HG02642 (cell line): Measurements from ENCODE around the gene MAST4.

ENCODE experiments used
- ATAC-seq: cut with Tn5 transposase; IDR thresholded peaks from one replicate; pipeline ENCODE4 v1.9.1; 2021; ENCODE audit warnings: mild to moderate bottlenecking; ENCODE audit not compliant: unreplicated experiment, poor library complexity

MAST4 gene

DNA sequence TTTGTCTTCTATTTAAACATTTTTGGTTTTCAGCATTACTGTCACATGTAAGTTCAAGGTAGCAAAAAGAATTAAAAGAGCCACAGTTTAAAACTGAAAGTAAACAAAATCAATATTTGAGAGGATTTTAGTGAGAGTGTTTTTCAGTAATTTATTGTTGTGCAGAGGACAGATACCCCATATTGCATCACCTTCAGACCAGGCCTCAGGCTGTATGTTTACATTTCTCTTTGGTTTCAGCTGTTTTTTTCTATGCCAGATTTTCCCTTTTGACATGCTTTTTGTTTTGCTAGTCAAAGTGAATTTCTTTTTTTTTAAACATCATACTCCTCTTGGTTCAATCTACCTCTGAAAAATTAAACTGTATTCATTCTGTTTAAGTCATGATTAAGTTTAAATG is 47.2 kb downstream of the MAST4 start:
- ATAC-seq: no peak

DNA sequence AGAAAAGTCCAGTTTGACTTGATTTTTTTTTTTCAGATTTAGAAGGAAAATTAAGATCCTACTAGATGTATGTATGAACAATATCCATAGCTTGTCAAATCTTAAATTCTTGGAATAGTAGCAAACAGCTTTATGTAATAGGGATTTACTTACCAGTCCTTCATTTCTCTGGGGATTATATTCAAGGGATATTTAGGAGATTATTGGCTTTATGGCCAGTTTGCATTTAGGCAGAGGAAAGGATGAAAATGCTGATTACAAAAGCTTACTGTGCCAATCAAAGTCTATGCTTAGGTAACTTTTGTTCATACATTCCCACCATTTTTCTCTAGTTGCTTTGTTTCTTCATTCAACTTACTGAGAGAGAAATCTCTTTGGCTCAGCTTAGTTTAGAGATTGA is 47.9 kb downstream of the MAST4 start:
- ATAC-seq: no peak

DNA sequence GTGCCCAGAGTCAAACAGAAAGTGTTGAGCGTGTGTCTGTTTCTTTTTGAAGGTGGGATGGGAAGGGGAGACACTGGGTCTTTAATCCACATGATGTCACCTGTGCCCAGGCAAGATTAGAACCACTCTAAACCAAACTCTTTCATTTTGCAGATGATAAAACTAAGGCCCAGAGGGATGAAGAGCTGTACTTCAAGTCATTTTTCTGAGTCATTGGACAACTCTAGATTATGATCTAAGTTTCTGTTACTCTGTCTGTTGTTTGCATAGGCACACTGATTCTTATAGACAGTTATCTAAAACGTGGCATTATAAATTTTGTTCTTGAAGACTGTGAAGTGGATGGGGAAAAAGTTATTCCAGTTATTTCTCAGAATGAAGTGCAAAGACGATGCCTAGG is 48.8 kb downstream of the MAST4 start:
- no peak for ATAC-seq

DNA sequence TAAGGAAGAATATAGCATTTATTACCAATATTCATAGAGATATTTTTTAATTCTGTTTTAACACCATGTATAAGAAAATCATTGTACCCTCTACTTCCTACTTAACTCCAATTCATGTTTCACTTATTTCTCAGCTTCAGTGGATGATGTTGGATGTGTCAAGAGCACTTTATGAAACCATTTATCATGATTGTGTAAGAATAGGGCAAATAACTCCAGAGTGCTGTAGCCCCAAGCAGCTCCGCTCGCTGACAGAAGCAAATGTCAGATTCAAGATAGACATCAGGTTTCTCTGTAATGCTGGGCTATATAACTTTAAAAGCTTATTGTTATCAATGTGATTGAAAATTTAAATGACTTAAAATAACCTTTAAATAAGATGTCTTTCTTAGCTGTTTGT is 50.4 kb downstream of the MAST4 start:
- ATAC-seq: no peak

DNA sequence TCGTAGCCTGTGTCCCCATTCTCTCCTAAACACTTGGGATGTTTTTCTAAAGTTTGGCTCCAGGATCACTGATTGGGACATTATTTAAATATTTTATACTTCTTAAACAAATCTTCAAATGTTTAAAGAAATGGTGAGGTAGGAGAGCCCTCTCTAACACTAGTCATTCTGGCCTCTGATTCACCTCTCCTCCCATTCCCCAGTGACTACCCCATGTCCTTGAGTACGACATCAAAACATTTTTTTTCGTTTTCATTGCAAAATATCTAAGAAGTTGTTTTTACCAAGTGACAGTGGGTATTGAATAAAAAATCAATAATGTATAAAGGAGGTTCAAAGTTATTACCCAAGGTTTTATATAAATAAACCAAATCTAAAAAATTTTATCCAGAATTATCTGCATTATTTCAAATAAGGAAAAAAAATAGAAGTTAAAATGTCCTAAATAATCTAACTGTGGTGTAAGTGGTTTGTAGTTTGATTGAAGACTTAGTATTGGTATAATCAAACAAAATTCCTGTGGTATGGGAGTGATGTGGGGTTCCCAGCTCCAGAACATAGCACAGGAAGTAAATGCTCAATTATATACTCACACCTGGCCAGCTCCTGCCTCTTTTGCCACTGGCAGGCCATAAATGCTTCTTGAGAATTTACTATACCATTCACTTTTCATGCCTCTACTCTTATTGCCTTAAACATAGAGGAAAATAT is 51.1 kb downstream of the MAST4 start:
- no peak for ATAC-seq

DNA sequence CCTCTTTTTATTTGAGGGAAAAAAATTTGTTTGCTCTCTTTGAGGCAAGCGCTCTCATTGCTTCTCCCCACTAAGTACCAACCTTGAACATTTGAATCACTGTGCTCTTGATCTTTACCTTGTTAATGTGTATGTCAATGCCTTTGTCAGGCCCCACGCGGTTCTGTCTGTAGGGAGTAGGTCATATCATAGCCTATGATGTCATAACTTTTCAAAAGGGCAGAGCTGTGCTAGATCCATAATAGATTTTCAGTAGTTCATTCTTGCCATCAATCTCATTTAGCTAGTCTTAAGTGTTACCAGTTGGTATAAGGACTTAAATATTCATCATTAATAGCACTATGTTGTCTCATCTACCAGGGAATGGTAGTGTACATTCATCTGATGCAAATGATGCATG is 56.6 kb downstream of the MAST4 start:
- no peak for ATAC-seq

DNA sequence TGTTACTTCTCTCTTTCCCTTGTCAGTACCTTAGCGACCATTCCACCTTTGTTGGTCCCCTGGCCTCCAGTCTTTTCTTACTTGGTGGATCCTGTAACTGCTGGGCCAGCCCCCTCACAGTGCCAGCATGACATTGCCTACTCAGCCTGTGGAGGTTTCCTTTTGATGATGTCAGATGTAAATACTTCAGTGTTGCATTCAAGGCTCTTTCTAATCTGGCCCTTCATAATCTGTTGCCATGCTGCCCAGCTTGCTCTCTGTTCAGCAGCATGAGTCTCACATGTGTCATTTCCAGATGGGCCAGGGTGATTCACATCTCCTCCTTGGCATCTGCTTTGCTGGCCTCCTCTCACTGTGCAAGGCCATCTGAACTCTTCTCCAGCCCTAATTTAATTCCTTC is 57.1 kb downstream of the MAST4 start:
- ATAC-seq: no peak

DNA sequence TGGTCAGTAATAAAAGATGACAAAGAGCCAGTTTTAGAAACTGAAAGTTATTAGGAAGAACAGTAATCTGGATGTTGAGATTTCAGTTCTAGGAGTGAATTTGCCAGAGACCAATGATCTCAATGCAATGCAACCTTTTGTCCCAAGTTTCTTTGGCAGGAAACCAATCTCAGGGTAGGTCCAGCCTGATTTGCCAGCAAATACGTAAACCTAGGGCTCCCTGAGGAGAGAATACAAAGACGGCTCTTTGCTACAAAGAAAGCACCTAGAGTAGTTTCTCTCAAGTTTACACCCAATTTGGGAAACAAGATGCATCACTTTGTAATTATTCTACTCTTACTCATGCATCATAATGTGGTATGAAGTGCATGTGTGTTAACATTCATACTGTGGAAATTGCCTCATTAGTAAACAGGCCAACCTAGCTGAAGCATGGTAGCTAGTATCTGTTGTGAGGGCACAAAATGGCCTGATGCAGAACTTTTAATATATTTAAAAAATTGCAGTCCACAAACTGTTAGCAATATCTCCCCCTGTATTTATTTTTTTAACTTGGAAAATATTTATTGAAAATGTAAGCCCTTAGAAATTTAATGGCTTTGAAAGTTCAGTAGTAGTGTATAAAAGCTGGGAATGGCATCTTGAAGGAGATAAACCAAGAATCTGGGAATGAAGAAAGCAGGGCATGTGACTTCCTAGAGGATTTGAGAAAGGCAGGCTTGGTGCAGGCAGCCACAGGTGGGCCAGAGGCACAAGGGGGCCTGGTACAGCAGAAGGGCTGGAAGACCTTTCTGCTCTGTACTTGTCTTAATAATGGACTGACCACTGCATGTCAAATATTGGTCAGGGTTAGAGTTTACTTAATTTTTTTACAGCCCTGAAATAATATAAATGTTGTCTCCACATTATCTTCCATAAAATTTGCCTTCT is 59.5 kb downstream of the MAST4 start:
- no peak for ATAC-seq

DNA sequence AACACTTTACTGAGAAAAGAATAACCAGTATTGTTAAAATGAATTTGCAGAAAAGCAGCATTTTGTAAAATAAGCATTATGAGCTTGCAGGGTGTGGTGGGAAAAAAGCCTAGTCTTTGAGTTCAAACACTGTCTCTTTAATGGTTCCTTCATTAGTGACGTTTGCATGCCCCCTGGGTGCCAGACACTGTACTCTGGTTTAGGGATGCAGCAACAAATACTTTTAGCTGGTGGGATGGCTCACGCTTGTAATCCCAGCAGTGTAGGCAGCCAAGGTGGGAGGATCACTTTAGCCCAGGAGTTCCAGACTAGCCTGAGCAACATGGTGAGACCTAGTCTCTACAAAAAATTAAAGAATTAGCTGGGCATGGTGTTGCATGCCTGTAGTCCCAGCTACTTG is 62.3 kb downstream of the MAST4 start:
- no peak for ATAC-seq

DNA sequence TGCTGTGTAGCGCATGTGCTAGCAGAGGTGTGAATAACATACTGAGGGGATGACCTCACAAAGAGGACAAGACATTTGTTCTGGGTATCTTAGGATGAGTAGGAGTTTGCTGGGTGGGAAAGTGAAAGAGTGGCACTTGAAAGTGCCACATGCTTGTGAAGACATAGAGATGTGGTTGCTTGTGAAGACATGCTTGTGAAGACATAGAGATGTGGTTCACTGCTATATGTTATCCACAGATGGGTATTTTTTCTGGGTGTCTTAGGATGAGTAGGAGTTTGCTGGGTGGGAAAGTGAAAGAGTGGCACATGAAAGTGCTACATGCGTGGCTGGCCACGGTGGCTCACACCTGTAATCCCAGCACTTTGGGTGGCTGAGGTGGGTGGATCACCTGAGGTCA is 63.6 kb downstream of the MAST4 start:
- ATAC-seq: no peak

DNA sequence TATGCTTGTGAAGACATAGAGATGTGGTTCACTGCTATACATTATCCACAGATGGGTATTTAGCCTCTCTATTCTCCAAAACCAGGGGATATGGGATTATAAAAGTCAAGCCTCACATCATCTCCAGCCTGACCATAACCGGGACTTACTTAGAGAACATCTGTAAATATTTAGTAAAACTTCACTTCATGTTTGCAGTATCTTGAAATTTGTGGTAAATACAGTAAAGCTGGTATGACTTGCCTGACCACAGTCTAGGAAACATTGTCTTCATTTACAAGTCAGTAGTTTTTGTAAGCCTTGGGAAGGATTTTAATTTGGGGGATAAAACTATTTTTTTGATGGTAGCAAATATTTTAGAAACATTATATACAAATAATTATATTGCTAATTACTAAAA is 64.2 kb downstream of the MAST4 start:
- ATAC-seq: no peak

DNA sequence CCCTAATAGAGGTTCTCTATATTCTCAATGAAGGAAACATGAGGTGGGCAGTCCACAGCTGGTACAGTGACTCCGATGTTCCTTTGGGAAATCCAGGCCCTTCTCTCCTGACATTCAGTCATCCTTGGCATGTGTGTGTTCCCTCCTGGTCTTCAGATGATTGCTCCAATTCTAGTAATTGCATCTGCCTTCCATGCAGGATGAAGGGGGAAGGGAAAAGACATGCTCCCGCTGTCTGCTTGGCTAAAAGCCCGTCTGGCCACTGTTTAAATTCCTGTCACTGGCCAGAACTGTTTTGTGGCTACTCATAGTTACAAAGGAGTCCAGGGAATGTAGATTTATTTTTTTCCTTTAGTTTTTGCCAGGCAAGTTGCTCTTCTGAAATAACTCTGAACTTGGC is 65.0 kb downstream of the MAST4 start:
- ATAC-seq: no peak

DNA sequence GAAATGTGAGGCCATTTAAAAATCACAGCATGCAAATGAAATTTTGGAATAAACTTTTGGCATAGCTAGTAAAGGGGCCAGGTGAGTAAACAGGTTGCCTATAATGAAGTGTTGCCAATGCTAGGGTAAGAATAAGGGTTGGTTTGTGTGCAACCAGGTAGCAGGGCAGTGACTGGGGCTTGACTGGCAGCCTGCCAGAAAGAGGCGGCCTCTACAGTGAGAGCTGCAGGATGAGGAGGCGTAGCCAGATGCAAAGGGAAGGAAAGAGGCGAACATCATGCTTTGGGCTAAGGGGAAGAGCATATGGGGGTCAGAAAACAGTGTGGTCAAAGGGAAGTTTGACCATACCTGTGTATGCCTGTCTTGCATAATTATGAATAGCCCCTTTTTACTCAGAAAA is 70.6 kb downstream of the MAST4 start:
- no peak for ATAC-seq

DNA sequence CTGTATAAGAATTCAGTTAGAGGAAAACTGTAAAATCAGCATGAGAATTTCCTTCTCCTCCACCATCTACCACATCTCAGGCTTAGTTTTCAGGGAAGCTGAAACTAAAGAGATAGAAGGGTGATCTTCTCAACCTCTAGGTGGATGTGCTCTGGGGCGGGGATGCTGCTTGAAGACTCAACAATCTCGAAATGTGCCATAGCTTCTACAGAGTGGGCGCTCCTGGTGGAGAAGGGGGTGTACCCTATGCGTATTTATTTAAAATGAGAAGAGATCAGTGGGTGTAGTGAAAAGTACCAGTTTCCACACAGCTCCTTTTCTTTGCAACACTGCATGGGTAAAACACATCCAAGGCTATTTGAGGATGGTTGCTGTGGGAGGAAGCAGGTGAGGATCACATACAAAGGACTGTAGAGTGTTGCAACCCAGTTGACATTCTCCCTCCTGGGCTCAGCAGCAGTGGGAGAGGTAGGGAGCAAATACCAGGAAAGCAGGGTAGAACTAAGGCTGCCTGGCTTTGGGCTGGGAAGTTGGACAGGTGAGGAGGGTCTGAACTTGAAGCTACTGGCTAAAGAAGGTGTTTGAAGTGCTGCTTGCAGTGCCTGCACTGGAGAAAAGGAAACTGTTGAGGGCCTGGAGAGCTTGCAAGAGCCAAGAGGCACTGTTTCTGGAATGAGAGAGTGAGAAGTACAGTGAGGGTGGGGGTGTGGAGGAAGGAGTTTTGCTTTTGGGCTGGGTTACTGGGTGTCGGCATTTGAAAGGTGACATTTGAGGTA is 73.1 kb downstream of the MAST4 start:
- ATAC-seq: no peak

DNA sequence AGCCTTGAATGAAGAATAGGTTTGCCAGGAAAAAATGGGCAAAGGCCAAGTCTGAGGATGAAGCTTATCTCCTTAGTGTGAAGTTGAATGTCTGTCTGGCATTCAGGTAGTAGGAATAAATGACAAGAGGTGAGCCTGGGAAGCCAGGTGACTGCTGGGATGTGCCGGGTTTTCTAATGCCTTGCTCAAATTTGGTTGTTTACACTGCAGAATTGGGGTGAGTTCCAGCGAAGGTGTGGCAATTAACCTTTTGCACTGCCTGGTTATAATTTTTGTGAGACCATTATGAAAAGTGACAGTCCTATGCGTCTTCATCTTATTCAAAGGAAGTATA is 73.6 kb downstream of the MAST4 start:
- ATAC-seq: no peak

DNA sequence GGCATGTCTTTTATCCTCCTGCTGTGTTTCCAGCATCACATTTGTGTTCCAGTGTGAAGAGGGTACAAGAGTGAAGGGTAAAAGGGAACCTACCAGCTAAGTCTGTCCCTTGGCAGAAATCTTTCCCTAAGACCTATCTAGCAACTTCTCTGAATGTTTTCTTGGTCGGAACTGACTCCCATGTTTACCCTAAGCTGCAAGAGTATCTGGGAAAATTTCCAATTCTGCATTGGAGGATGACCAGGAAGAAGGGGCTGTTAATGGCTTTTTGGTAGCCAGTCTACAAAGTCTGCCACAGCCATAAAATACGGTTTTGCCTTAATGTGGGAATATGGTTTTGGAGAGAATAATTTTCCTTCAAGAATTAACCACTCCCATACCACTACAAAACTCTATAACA is 75.1 kb downstream of the MAST4 start:
- ATAC-seq: no peak

DNA sequence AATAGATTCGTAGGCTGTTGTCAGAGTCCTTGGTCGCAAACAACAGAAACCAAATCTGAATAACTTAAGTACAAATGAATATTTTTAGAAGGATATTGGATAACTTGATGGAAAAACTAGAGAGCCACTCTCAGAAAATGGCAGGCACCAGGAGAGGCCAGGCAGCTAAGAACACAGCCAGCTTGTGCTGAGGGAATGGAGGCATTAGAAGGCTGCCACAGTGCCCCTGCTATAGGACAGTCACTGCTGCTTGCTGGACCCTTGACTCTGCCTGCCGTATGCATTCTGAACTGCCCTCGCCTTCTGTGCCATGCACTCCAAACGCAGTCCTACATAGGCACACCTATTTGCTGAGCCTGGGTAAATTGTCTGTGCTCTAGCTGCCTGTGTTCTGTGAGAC is 78.6 kb downstream of the MAST4 start:
- no peak for ATAC-seq

DNA sequence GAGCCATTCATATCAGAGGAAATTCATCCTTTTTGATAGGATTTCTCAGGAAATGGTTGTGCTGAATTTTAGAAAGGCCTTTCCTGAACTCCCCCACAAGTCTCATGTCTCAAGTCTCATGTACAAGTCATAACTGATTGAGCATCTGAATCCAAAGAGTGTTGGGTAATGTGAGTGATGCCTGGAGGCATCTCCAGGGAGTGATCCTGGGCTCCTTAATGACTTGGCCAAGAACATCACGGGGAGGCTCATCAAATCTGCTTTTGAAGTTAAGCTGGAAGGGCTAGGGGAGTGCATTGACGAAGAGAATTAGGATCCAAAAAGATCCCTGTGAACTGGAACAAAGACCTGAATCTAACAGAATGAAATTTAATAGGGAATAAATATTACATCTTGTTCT is 79.2 kb downstream of the MAST4 start:
- ATAC-seq: no peak

DNA sequence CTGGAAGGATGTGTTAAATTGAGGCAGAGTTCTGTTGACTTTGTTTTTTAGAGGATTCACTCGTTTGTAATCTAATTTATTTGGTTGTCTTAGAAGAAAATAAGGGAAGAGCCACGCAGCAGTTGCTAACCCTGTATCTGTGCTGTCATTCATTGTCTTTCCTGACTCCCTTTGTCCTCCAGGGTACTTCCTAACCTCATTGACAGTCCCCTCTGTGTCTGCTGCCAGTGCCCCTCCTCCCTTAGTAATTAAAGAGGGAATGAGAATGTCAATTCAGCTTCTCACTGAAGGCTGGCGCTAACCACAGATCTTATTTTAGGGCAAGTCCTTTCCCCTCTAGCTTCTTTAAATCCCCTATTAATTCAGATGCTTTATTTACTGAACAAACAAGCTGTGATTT is 84.0 kb downstream of the MAST4 start:
- ATAC-seq: no peak

DNA sequence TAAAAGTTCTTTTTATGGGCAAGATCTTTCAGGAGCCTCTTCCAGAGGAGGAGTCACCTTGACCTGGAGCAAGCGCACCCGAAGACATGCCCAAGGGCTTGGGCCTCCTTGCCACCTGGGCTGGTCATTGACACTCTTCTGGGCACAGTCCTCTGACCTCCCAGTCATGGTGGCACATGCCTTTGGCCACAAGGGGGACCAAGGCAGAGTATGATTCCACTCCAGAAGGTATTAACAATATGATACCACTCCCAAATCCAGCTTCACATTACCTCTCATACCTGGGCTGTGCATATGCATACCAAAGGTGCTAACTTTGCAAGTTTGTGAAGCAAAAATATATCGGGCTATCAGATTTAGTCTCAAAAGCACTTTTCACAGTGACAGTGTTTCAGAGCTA is 84.6 kb downstream of the MAST4 start:
- ATAC-seq: no peak

DNA sequence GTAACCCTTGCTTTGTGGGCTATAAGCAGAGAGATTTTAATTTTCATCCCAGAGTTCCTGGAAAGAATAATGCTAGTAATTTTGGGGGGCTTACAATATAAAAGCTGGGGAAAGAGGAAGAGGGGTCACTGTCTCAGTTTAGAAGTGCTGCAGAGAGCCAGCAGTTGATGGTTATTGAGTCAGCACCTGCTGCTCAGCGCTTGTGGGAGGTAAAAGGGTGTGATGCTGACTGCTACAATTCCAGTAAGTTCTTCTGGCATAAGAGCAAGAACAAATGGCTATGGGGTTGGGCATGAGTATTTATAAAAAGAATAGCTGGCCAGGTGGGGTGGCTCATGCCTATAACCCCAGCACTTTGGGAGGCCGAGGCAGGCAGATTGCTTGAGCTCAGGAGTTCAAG is 88.5 kb downstream of the MAST4 start:
- no peak for ATAC-seq
